Panc1 (cell line): ENCODE data around the gene VOPP1. TPM values are rescaled to one million over a fixed set of nuclear protein-coding genes. Genes with fewer than 3 reads are reported as not detected.

Experiments used
- ATAC-seq: fragments of 200-7000 bp; cut with Tn5 transposase; 2 replicates; pipeline ENCODE4 v1.9.1; 2020; ENCODE audit warnings: mild to moderate bottlenecking, moderate library complexity
- BruUV-seq: library from RNA; stranded (reverse); fragments of 400-500 nt; replicated peaks from 2 replicates; lab custom pipeline; 2021; lab: Mats Ljungman, UMichigan
- CTCF ChIA-PET: fragments of 300-600 bp; sonication (Branson Sonifier 250); formaldehyde crosslinking; loops from one replicate; lab custom pipeline; 2022; ENCODE audit warnings: antibody characterized with exemption; lab: Charles Lee
- POLR2A ChIA-PET: fragments of 300-600 bp; sonication (Branson Sonifier 250); formaldehyde crosslinking; loops from one replicate; lab custom pipeline; 2022; ENCODE audit warnings: antibody characterized with exemption; lab: Charles Lee
- DNase-seq: peaks from one replicate; pipeline ENCODE4 v3.0.0-alpha.2; 2010; ENCODE audit warnings: low read depth, low spot score
- H3K27ac ChIP-seq: 2 replicates; pipeline ENCODE4 v1.5.1; 2011; ENCODE audit warnings: mild to moderate bottlenecking, low read length, inconsistent platforms
- H3K27me3 ChIP-seq: fragments of 200-500 bp; sonication (Bioruptor generic); 2 replicates; pipeline ENCODE4 v1.6.0; 2014; ENCODE audit warnings: low read length, inconsistent platforms; ENCODE audit not compliant: control insufficient read depth, insufficient read depth
- H3K36me3 ChIP-seq: fragments of 200-500 bp; sonication (Bioruptor generic); 2 replicates; pipeline ENCODE4 v1.5.1; 2014; ENCODE audit warnings: inconsistent platforms, mild to moderate bottlenecking, low read length, moderate library complexity; ENCODE audit not compliant: control insufficient read depth, insufficient read depth
- H3K4me1 ChIP-seq: 2 replicates; pipeline ENCODE4 v1.5.1; 2011; ENCODE audit warnings: inconsistent platforms, mild to moderate bottlenecking, low read length, moderate library complexity; ENCODE audit not compliant: control insufficient read depth, insufficient read depth
- H3K4me3 ChIP-seq, 2 experiments: 2 replicates each; pipeline ENCODE4 v1.5.1; 2011 to 2012; ENCODE audit warnings: low read depth in 2 of 2, low read length in 2 of 2, mild to moderate bottlenecking in 2 of 2, inconsistent platforms in 1 of 2, moderate library complexity in 1 of 2
- H3K9me3 ChIP-seq: fragments of 200-500 bp; sonication (Bioruptor generic); 2 replicates; pipeline ENCODE4 v1.5.1; 2014; ENCODE audit warnings: low read depth, mild to moderate bottlenecking, inconsistent platforms, low read length, moderate library complexity; ENCODE audit not compliant: control insufficient read depth, insufficient read depth
- CTCF ChIP-seq: fragments of 450-650 bp; IDR thresholded peaks from 2 replicates; pipeline ENCODE4 v1.5.1; 2017; ENCODE audit warnings: mild to moderate bottlenecking
- POLR2AphosphoS5 ChIP-seq: IDR thresholded peaks from 2 replicates; pipeline ENCODE4 v1.6.1; 2012; ENCODE audit warnings: mild to moderate bottlenecking, low read depth, low read length, moderate library complexity
- REST ChIP-seq, 2 experiments: IDR thresholded peaks; 2 replicates each; pipeline ENCODE4 v1.6.1; 2011 to 2012; ENCODE audit warnings: low read depth in 2 of 2, control low read depth in 1 of 2, low read length in 1 of 2, mild to moderate bottlenecking in 1 of 2, moderate library complexity in 1 of 2; ENCODE audit not compliant: insufficient read depth in 1 of 2
- SIN3A ChIP-seq: IDR thresholded peaks from 2 replicates; pipeline ENCODE4 v1.6.1; 2012; ENCODE audit warnings: low read depth, mild to moderate bottlenecking, low read length, moderate library complexity, borderline replicate concordance; ENCODE audit not compliant: insufficient read depth
- TCF7L2 ChIP-seq: IDR thresholded peaks from 2 replicates; pipeline ENCODE4 v1.6.1; 2011; ENCODE audit warnings: mild to moderate bottlenecking, low read depth, low read length, inconsistent platforms
- in situ Hi-C: cut with HindIII; loops from 2 replicates; pipeline ENCODE4 v1.10.0; 2016; ENCODE audit warnings: low sequenced_read_pairs, low pct_unique_long_range_greater_than_20kb
- intact Hi-C: fragments of 100-400 bp; cut with micrococcal nuclease; formaldehyde crosslinking; loops from one replicate; pipeline ENCODE4 v1.10.0; 2022; ENCODE audit not compliant: unreplicated experiment
- total RNA-seq: library from RNA; stranded (reverse); gene quantifications from one replicate; pipeline ENCODE4 v1.2.1, GENCODE V29; 2021; ENCODE audit not compliant: unreplicated experiment

The VOPP1 gene
- total RNA-seq, 1 experiment from 2014 or later, result 131 TPM

DNA sequence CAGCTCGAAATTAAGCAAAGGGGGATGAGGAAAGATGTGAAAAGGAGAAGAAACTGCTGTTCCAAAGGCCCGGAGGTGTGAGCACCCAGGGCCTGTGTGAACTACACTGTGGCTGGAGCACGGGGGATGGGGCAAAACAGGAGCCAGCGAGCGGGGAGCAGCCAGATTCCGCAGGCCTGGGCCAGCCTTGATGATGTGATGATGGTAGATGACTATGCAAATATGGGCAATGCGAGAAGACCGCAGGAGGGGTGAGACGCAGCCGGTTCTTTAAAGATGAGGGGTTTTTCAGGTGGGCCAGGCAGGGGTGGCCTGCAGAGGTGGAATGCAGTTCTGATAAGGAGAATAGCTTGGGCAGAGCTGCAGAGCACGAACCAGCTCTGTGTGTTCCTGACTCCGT lies 145.6 kb downstream of the VOPP1 start:
- Histone ChIP-seq H3K9me3 (no peaks in the 10 kb centered on the region), H3K27ac (no peak overlapping the region), H3K4me1 (no peaks in the 10 kb centered on the region), H3K4me3 (no peak overlapping the region), H3K36me3 (no peaks in the 10 kb centered on the region), H3K27me3 (no peaks in the 10 kb centered on the region)
- in situ Hi-C loops (no loop called here), intact Hi-C loops (no loop called here)
- BruUV-seq, result no TSS peak
- DNase-seq (no peak), ATAC-seq (no peak)
- ChIA-PET POLR2A (no interaction called here), CTCF (no interaction called here)
- no peak for TF ChIP-seq POLR2AphosphoS5
- no peak for TF ChIP-seq REST (IDR thresholded peaks at IDR 0.05; ENCODE audit: insufficient read depth in 1 of 2, low read depth in 2 of 2, low read length in 1 of 2)

GRCh38 chr7:55425141-55425752 lies 147.1 kb downstream of the VOPP1 start:
- in situ Hi-C loops (no loop called here), intact Hi-C loops (no loop called here)
- POLR2A ChIA-PET, result no interaction called here
- CTCF ChIA-PET, result no interaction called here
- no peak for DNase-seq
- Histone ChIP-seq H3K27ac (no peak overlapping the region), H3K4me3 (no peak overlapping the region), H3K9me3 (no peaks in the 10 kb centered on the region), H3K36me3 (no peaks in the 10 kb centered on the region), H3K27me3 (no peaks in the 10 kb centered on the region), H3K4me1 (peaks cover 7% of the 10 kb centered on the region)
- ATAC-seq, result no peak
- no TSS peak for BruUV-seq
- TF ChIP-seq SIN3A (no peak), POLR2AphosphoS5 (no peak), CTCF (no peak), TCF7L2 (no peak), REST (IDR thresholded peaks at IDR 0.05; ENCODE audit: insufficient read depth in 1 of 2, low read depth in 2 of 2, low read length in 1 of 2) (no peak)
